Prostate gland (tissue), 2 donors: ENCODE data around the gene MPI. TPM values are rescaled to one million over a fixed set of nuclear protein-coding genes. Genes with fewer than 3 reads are reported as not detected.
A peak's percentile ranks its signal among the peaks of the same experiment; 100 is the strongest.

ENCODE experiments used
- DNase-seq: peaks from one replicate; pipeline ENCODE4 v3.0.0-alpha.2; 2019; ENCODE audit warnings: low spot score
- H3K27ac ChIP-seq, 2 donors: fragments of 200-600 bp; sonication (generic); 2 replicates each; pipeline ENCODE4 v1.5.1; 2017 to 2019
- H3K27me3 ChIP-seq: fragments of 200-600 bp; sonication (generic); replicated peaks from 2 replicates; pipeline ENCODE4 v1.5.1; 2019; ENCODE audit not compliant: insufficient read depth
- H3K36me3 ChIP-seq, 2 donors: fragments of 200-600 bp; sonication (generic); 1 replicate in 1 of 2; 2 replicates in 1 of 2; pipeline versions ENCODE4 v1.5.1 to v1.8.1; 2017 to 2019
- H3K4me1 ChIP-seq: fragments of 200-600 bp; sonication (generic); replicated peaks from 2 replicates; pipeline ENCODE4 v1.5.1; 2019
- H3K4me3 ChIP-seq, 2 donors: fragments of 200-600 bp; sonication (generic); 2 replicates each; pipeline ENCODE4 v1.5.1; 2017 to 2019
- H3K9me3 ChIP-seq: fragments of 200-600 bp; sonication (generic); 2 replicates; pipeline ENCODE4 v1.5.1; 2017
- CTCF ChIP-seq, 4 experiments: fragments of 200-600 bp in 2 of 4; fragments of 450-650 bp in 2 of 4; sonication (generic) in 2 of 4; IDR thresholded peaks; 1 replicate in 3 of 4; 2 replicates in 1 of 4; pipeline ENCODE4 v1.5.1; 2016 to 2019; ENCODE audit warnings: antibody characterized with exemption in 4 of 4, mild to moderate bottlenecking in 2 of 4, moderate library complexity in 2 of 4
- POLR2A ChIP-seq: fragments of 450-650 bp; IDR thresholded peaks from one replicate; pipeline ENCODE4 v1.6.1; 2016; ENCODE audit warnings: antibody characterized with exemption, mild to moderate bottlenecking
- POLR2AphosphoS5 ChIP-seq: sonication (generic); formaldehyde crosslinking; IDR thresholded peaks from one replicate; pipeline ENCODE4 v1.6.1; 2017; ENCODE audit warnings: antibody characterized with exemption
- WGBS: methylation state at CpG from one replicate; pipeline ENCODE4 v1.1.5; 2018; 5-methylcytosine and 5-hydroxymethylcytosine counted together
- intact Hi-C: fragments of 100-400 bp; cut with DNase I; formaldehyde crosslinking; loops from one replicate; pipeline ENCODE4 v1.14.2; 2022
- total RNA-seq, 2 donors: library from RNA; depleted of rRNA; stranded (reverse); fragments of >200 nt; gene quantifications; one replicate each; pipeline ENCODE4 v1.1.0, GENCODE V29; 2016

The MPI gene
- total RNA-seq, 2 donors from 2014 or later: 48.5 to 91.4 TPM

- Histone ChIP-seq H3K9me3 (no peaks in the 10 kb centered on the region), H3K4me3 (peak within 1 kb of the TSS; percentile 67 to 75), H3K27ac (peak within 1 kb of the TSS; percentile 87 to 91), H3K27me3 (no peaks in the 10 kb centered on the region), H3K36me3 (no peaks in the 10 kb centered on the region), H3K4me1 (peaks cover 18% of the 10 kb centered on the region)
- peak; percentile 92 for DNase-seq
- WGBS: under 1% methylated on average over 44 of the region's 52 CpGs
- TF ChIP-seq CTCF (IDR thresholded peaks at IDR 0.05): peak in 2 of 4 experiments; percentile 10 to 17
- TF ChIP-seq POLR2A: peak; percentile 74
- TF ChIP-seq POLR2AphosphoS5: peak; percentile 87
- intact Hi-C loops: no loop called here
Observed at GRCh38 chr15:74873036-74873755, 16.6 kb upstream of the MPI start, which contains the start of gene SCAMP2. SCAMP2 (minus strand) TSS chr15:74873365; CDS start chr15:74873255, 110 bp downstream.

- Histone ChIP-seq H3K27me3 (no peaks in the 10 kb centered on the region), H3K36me3 (no peaks in the 10 kb centered on the region), H3K27ac (peak overlapping the region; percentile 87 to 91), H3K9me3 (no peaks in the 10 kb centered on the region), H3K4me3 (peak overlapping the region; percentile 67 to 75), H3K4me1 (peaks cover 11% of the 10 kb centered on the region)
- WGBS: 24% methylated on average over 16 of the region's 16 CpGs
- TF ChIP-seq CTCF (IDR thresholded peaks at IDR 0.05) (no peak), POLR2A (no peak), POLR2AphosphoS5 (no peak)
- DNase-seq: no peak
- intact Hi-C loops: no loop called here
Observed at GRCh38 chr15:74873756-74874424, 16.0 kb upstream of the MPI start.

- H3K4me3 ChIP-seq: no peak overlapping the region
- no peak for DNase-seq
- WGBS: 72% methylated on average over 4 of the region's 4 CpGs
- no peak overlapping the region for H3K27ac ChIP-seq
- TF ChIP-seq POLR2A (no peak), CTCF (IDR thresholded peaks at IDR 0.05) (no peak), POLR2AphosphoS5 (no peak)
- no peaks in the 10 kb centered on the region for H3K27me3 ChIP-seq
- no peaks in the 10 kb centered on the region for H3K9me3 ChIP-seq
- intact Hi-C loops: no loop called here
- H3K4me1 ChIP-seq: no peaks in the 10 kb centered on the region
- H3K36me3 ChIP-seq: no peaks in the 10 kb centered on the region
Observed at GRCh38 chr15:74878273-74878672, 11.6 kb upstream of the MPI start.

GRCh38 chr15:74882528-74882927 is 7.3 kb upstream of the MPI start:
- intact Hi-C loops: no loop called here
- DNase-seq: no peak
- WGBS: 93% methylated on average over 6 of the region's 6 CpGs

More at GRCh38 chr15:74882528-74882927, 7.3 kb upstream of the MPI start:
- H3K27me3 ChIP-seq: no peaks in the 10 kb centered on the region
- H3K4me1 ChIP-seq: no peaks in the 10 kb centered on the region
- TF ChIP-seq CTCF (IDR thresholded peaks at IDR 0.05) (no peak), POLR2A (no peak), POLR2AphosphoS5 (no peak)
- H3K36me3 ChIP-seq: no peaks in the 10 kb centered on the region
- H3K4me3 ChIP-seq: no peak overlapping the region
- H3K27ac ChIP-seq: no peak overlapping the region
- no peaks in the 10 kb centered on the region for H3K9me3 ChIP-seq
